Ovary (tissue), 3 donors: ENCODE data around the gene SCN4A.

Source experiments
- EP300 ChIP-seq: sonication (generic); formaldehyde crosslinking; IDR thresholded peaks from one replicate; pipeline ENCODE4 v1.6.1; 2017; ENCODE audit warnings: antibody characterized with exemption
- POLR2A ChIP-seq: fragments of 450-650 bp; IDR thresholded peaks from one replicate; pipeline ENCODE4 v1.6.1; 2017; ENCODE audit warnings: antibody characterized with exemption, mild to moderate bottlenecking, moderate library complexity
- TF ChIP-seq, protein P1 (sequence below), 3 donors: fragments of 450-650 bp in 2 of 3; fragments of 200-600 bp in 1 of 3; IDR thresholded peaks; one replicate each; pipeline versions ENCODE4 v1.5.1 to v1.8.0; 2016 to 2022; ENCODE audit warnings: antibody characterized with exemption in 3 of 3, mild to moderate bottlenecking in 1 of 3
- donor health status: DM: no; HTN: no; CAD: no.

DNA sequence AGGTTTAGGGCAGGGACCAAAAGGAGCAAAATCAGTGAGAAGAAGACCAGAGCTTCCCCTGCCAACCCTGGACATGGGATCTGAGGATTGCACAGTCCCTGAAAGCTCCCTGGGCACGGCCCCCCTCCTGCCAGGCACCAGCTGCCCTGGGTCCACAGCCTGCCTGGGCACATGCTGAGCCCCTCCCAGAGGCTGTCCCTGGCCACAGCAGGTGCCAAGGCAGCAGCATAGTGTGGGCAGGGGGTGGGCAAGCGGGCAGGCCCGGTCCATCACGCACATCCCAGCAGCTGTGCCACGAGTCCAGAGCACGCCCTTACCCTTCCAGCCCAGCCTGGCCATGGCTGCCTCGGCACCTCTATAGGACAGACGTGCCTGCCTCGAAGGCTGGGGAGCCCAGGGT lies 12.7 kb downstream of the SCN4A start:
- TF ChIP-seq POLR2A (no peak), EP300 (no peak)
- TF ChIP-seq, protein P1, sequence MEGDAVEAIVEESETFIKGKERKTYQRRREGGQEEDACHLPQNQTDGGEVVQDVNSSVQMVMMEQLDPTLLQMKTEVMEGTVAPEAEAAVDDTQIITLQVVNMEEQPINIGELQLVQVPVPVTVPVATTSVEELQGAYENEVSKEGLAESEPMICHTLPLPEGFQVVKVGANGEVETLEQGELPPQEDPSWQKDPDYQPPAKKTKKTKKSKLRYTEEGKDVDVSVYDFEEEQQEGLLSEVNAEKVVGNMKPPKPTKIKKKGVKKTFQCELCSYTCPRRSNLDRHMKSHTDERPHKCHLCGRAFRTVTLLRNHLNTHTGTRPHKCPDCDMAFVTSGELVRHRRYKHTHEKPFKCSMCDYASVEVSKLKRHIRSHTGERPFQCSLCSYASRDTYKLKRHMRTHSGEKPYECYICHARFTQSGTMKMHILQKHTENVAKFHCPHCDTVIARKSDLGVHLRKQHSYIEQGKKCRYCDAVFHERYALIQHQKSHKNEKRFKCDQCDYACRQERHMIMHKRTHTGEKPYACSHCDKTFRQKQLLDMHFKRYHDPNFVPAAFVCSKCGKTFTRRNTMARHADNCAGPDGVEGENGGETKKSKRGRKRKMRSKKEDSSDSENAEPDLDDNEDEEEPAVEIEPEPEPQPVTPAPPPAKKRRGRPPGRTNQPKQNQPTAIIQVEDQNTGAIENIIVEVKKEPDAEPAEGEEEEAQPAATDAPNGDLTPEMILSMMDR (IDR thresholded peaks at IDR 0.05), result no peak
